ENCODE results near the gene AAMP.

AAMP gene

GRCh38 chr2:218238887-218239286 lies 31.1 kb downstream of the AAMP start:
- TF ChIP-seq CREB1 (IDR thresholded peaks at IDR 0.05; ENCODE audit: low read depth) (no peak), ZBTB7A (IDR thresholded peaks at IDR 0.05; ENCODE audit: low read depth) (no peak), YY1 (IDR thresholded peaks at IDR 0.05; ENCODE audit: low read depth) (no peak), USF1 (IDR thresholded peaks at IDR 0.05) (no peak), TAF1 (IDR thresholded peaks at IDR 0.05; ENCODE audit: low read depth) (no peak), TCF12 (IDR thresholded peaks at IDR 0.05; ENCODE audit: low read depth) (no peak), NFIC (IDR thresholded peaks at IDR 0.05) (no peak), EGR1 (IDR thresholded peaks at IDR 0.05) (no peak), CEBPB (IDR thresholded peaks at IDR 0.05) (no peak), RAD21 (IDR thresholded peaks at IDR 0.05; ENCODE audit: low read depth) (no peak)
- TF ChIP-seq, protein P1, sequence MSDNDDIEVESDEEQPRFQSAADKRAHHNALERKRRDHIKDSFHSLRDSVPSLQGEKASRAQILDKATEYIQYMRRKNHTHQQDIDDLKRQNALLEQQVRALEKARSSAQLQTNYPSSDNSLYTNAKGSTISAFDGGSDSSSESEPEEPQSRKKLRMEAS (IDR thresholded peaks at IDR 0.05), result no peak

GRCh38 chr2:218236829-218237228 lies 33.1 kb downstream of the AAMP start:
- TF ChIP-seq EGR1 (IDR thresholded peaks at IDR 0.05), result no peak
- TF ChIP-seq USF1 (IDR thresholded peaks at IDR 0.05), result no peak
- no peak for TF ChIP-seq NFIC (IDR thresholded peaks at IDR 0.05)
- TF ChIP-seq REST (IDR thresholded peaks at IDR 0.05; ENCODE audit: low read depth), result no peak
- TF ChIP-seq CEBPB (IDR thresholded peaks at IDR 0.05), result no peak
- TF ChIP-seq FOXM1 (IDR thresholded peaks at IDR 0.05; ENCODE audit: borderline replicate concordance, low read depth), result no peak
- no peak for TF ChIP-seq CREB1 (IDR thresholded peaks at IDR 0.05; ENCODE audit: low read depth)
- no peak for TF ChIP-seq TEAD4 (IDR thresholded peaks at IDR 0.05)
- TF ChIP-seq, protein P1 (IDR thresholded peaks at IDR 0.05), result no peak
- TF ChIP-seq YY1 (IDR thresholded peaks at IDR 0.05; ENCODE audit: low read depth), result no peak

DNA sequence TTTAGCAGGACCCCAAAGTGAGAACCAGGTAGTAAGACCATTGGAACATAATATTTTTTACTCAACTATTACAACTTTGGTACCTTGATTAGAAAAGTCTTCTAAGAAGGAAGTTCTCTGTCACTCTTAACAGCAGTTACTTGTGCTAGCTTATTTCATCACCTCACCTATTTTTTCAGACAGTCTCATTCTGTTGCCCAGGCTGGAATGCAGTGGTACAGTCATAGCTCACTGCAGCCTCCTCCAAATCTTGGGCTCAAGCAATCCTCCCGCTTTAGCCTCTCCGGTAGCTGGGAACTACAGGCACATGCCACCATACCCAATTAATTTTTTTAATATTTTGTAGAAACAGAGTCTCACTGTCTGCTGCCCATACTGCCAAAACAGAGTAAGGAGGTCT lies 34.9 kb downstream of the AAMP start:
- no peak for TF ChIP-seq EGR1 (IDR thresholded peaks at IDR 0.05)
- TF ChIP-seq ZBTB7A (IDR thresholded peaks at IDR 0.05; ENCODE audit: low read depth), result no peak
- TF ChIP-seq YY1 (IDR thresholded peaks at IDR 0.05; ENCODE audit: low read depth), result no peak
- no peak for TF ChIP-seq FOXM1 (IDR thresholded peaks at IDR 0.05; ENCODE audit: borderline replicate concordance, low read depth)
- no peak for TF ChIP-seq TAF1 (IDR thresholded peaks at IDR 0.05; ENCODE audit: low read depth)
- TF ChIP-seq, protein P1 (IDR thresholded peaks at IDR 0.05), result no peak
- no peak for TF ChIP-seq NFIC (IDR thresholded peaks at IDR 0.05)
- no peak for TF ChIP-seq RAD21 (IDR thresholded peaks at IDR 0.05; ENCODE audit: low read depth)
- no peak for TF ChIP-seq USF1 (IDR thresholded peaks at IDR 0.05)
- no peak for TF ChIP-seq CREB1 (IDR thresholded peaks at IDR 0.05; ENCODE audit: low read depth)
- TF ChIP-seq REST (IDR thresholded peaks at IDR 0.05; ENCODE audit: low read depth), result no peak
- no peak for TF ChIP-seq TEAD4 (IDR thresholded peaks at IDR 0.05)
- no peak for TF ChIP-seq EP300 (IDR thresholded peaks at IDR 0.05; ENCODE audit: borderline replicate concordance)
- TF ChIP-seq CEBPB (IDR thresholded peaks at IDR 0.05), result no peak
- no peak for TF ChIP-seq TCF12 (IDR thresholded peaks at IDR 0.05; ENCODE audit: low read depth)

- no peak for TF ChIP-seq EP300 (IDR thresholded peaks at IDR 0.05; ENCODE audit: borderline replicate concordance)
- no peak for TF ChIP-seq TEAD4 (IDR thresholded peaks at IDR 0.05)
- TF ChIP-seq USF1 (IDR thresholded peaks at IDR 0.05), result no peak
- no peak for TF ChIP-seq EGR1 (IDR thresholded peaks at IDR 0.05)
- TF ChIP-seq TCF12 (IDR thresholded peaks at IDR 0.05; ENCODE audit: low read depth), result no peak
- TF ChIP-seq REST (IDR thresholded peaks at IDR 0.05; ENCODE audit: low read depth), result no peak
- TF ChIP-seq, protein P1 (IDR thresholded peaks at IDR 0.05), result no peak
- no peak for TF ChIP-seq ZBTB7A (IDR thresholded peaks at IDR 0.05; ENCODE audit: low read depth)
- no peak for TF ChIP-seq RAD21 (IDR thresholded peaks at IDR 0.05; ENCODE audit: low read depth)
- no peak for TF ChIP-seq FOXM1 (IDR thresholded peaks at IDR 0.05; ENCODE audit: borderline replicate concordance, low read depth)
Observed at GRCh38 chr2:218234521-218234920, 35.4 kb downstream of the AAMP start.
